ENCODE measurements around the gene CAGE1. TPM values are rescaled to one million over a fixed set of nuclear protein-coding genes. Genes with fewer than 3 reads are reported as not detected.

Gene CAGE1
- total and polyA plus RNA-seq, 2 donors (not counting 1 experiment from before 2014, with no cell fraction given): 0.17 TPM; not detected in 1

- Histone ChIP-seq H3K27ac (ENCODE audit: insufficient read depth, low read length) (no peak overlapping the region), H3K9me3 (ENCODE audit: control insufficient read depth, insufficient read depth, low read depth, low read length) (no peaks in the 10 kb centered on the region), H3K9ac (ENCODE audit: insufficient read depth, low read length) (no peak overlapping the region), H2AFZ (ENCODE audit: low read length) (no peak overlapping the region), H3K79me2 (ENCODE audit: control insufficient read depth, insufficient read depth, low read length) (peaks cover 17% of the 10 kb centered on the region), H3K27me3 (ENCODE audit: control insufficient read depth, insufficient read depth, low read length) (no peaks in the 10 kb centered on the region), H4K20me1 (ENCODE audit: control insufficient read depth, extremely low read depth, insufficient read depth, low read length) (peaks cover 3% of the 10 kb centered on the region), H3K4me2 (ENCODE audit: extremely low read depth, insufficient read depth, low read length) (no peak overlapping the region), H3K4me1 (ENCODE audit: control insufficient read depth, extremely low read depth, insufficient read depth, low read length) (no peaks in the 10 kb centered on the region), H3K36me3 (ENCODE audit: control insufficient read depth, insufficient read depth, low read length) (peaks cover 9% of the 10 kb centered on the region), H3K4me3 (replicated peaks in 1 of 4; ENCODE audit: control extremely low read depth in 1 of 4, insufficient read depth in 1 of 4, low read depth in 3 of 4, low read length in 4 of 4) (no peak overlapping the region)
- no peak for DNase-seq (ENCODE audit: low read depth in 2 of 2)
- TF ChIP-seq CTCF (conservative IDR thresholded peaks at IDR 0.05 in 1 of 2, IDR thresholded peaks at IDR 0.05 in 1 of 2; ENCODE audit: low read depth in 1 of 2, low read length in 2 of 2) (no peak), EZH2 (IDR thresholded peaks at IDR 0.05; ENCODE audit: low read length, missing control alignments) (no peak)
Observed at GRCh38 chr6:7300926-7301325, 88.6 kb downstream of the CAGE1 start.

GRCh38 chr6:7298113-7298512 lies 91.4 kb downstream of the CAGE1 start:
- H2AFZ ChIP-seq (ENCODE audit: low read length): no peak overlapping the region
- H3K9me3 ChIP-seq (ENCODE audit: control insufficient read depth, insufficient read depth, low read depth, low read length): no peaks in the 10 kb centered on the region
- no peaks in the 10 kb centered on the region for H3K79me2 ChIP-seq (ENCODE audit: control insufficient read depth, insufficient read depth, low read length)
- no peak for DNase-seq (ENCODE audit: low read depth in 2 of 2)
- no peak overlapping the region for H3K27ac ChIP-seq (ENCODE audit: insufficient read depth, low read length)
- H3K27me3 ChIP-seq (ENCODE audit: control insufficient read depth, insufficient read depth, low read length): no peaks in the 10 kb centered on the region
- H3K4me1 ChIP-seq (ENCODE audit: control insufficient read depth, extremely low read depth, insufficient read depth, low read length): no peaks in the 10 kb centered on the region
- no peak overlapping the region for H3K4me2 ChIP-seq (ENCODE audit: extremely low read depth, insufficient read depth, low read length)
- H3K4me3 ChIP-seq (replicated peaks in 1 of 4; ENCODE audit: control extremely low read depth in 1 of 4, insufficient read depth in 1 of 4, low read depth in 3 of 4, low read length in 4 of 4): no peak overlapping the region
- no peak overlapping the region for H3K9ac ChIP-seq (ENCODE audit: insufficient read depth, low read length)
- no peaks in the 10 kb centered on the region for H4K20me1 ChIP-seq (ENCODE audit: control insufficient read depth, extremely low read depth, insufficient read depth, low read length)
- H3K36me3 ChIP-seq (ENCODE audit: control insufficient read depth, insufficient read depth, low read length): peaks cover 8% of the 10 kb centered on the region
- TF ChIP-seq EZH2 (IDR thresholded peaks at IDR 0.05; ENCODE audit: low read length, missing control alignments) (no peak), CTCF (conservative IDR thresholded peaks at IDR 0.05 in 1 of 2, IDR thresholded peaks at IDR 0.05 in 1 of 2; ENCODE audit: low read depth in 1 of 2, low read length in 2 of 2) (no peak)

GRCh38 chr6:7296602-7297001 lies 92.9 kb downstream of the CAGE1 start:
- no peak overlapping the region for H3K27ac ChIP-seq (ENCODE audit: insufficient read depth, low read length)
- no peaks in the 10 kb centered on the region for H4K20me1 ChIP-seq (ENCODE audit: control insufficient read depth, extremely low read depth, insufficient read depth, low read length)
- no peaks in the 10 kb centered on the region for H3K9me3 ChIP-seq (ENCODE audit: control insufficient read depth, insufficient read depth, low read depth, low read length)
- H2AFZ ChIP-seq (ENCODE audit: low read length): no peak overlapping the region
- no peak overlapping the region for H3K4me2 ChIP-seq (ENCODE audit: extremely low read depth, insufficient read depth, low read length)
- no peaks in the 10 kb centered on the region for H3K4me1 ChIP-seq (ENCODE audit: control insufficient read depth, extremely low read depth, insufficient read depth, low read length)
- H3K27me3 ChIP-seq (ENCODE audit: control insufficient read depth, insufficient read depth, low read length): no peaks in the 10 kb centered on the region
- DNase-seq (ENCODE audit: low read depth in 2 of 2): no peak
- no peak overlapping the region for H3K4me3 ChIP-seq (replicated peaks in 1 of 4; ENCODE audit: control extremely low read depth in 1 of 4, insufficient read depth in 1 of 4, low read depth in 3 of 4, low read length in 4 of 4)
- no peak for TF ChIP-seq CTCF (conservative IDR thresholded peaks at IDR 0.05 in 1 of 2, IDR thresholded peaks at IDR 0.05 in 1 of 2; ENCODE audit: low read depth in 1 of 2, low read length in 2 of 2)
- TF ChIP-seq EZH2 (IDR thresholded peaks at IDR 0.05; ENCODE audit: low read length, missing control alignments): no peak
- no peaks in the 10 kb centered on the region for H3K79me2 ChIP-seq (ENCODE audit: control insufficient read depth, insufficient read depth, low read length)
- no peak overlapping the region for H3K9ac ChIP-seq (ENCODE audit: insufficient read depth, low read length)
- peaks cover 8% of the 10 kb centered on the region for H3K36me3 ChIP-seq (ENCODE audit: control insufficient read depth, insufficient read depth, low read length)

Measured in fibroblast of lung (primary cell).